ENCODE results near the gene EIF4G3.
"Not testable (repeated sequence)": the region's sequence is repeated elsewhere in the genome, so short reads cannot be mapped to it uniquely, and the experiment has no call there.

Gene EIF4G3

DNA sequence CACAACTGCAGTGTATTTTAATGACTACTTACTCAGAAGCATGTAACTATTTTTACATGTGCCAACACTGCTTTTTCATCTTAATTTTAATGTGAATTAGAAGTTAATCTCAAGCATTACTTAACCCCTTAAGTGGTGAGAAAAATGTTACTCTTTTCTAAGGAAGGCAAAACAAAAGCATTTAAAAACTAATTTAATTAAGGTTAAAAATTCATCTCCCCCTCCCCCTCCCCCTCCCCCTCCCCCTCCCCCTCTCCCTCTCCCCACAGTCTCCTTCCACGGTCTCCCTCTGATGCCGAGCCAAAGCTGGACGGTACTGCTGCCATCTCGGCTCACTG lies 362.2 kb downstream of the EIF4G3 start:
- DNase-seq (ENCODE audit: low spot score): no peak

- DNase-seq (ENCODE audit: low spot score): no peak
These were observed 364.8 kb downstream of the EIF4G3 start for GRCh38 chr1:20811916-20812315.

DNA sequence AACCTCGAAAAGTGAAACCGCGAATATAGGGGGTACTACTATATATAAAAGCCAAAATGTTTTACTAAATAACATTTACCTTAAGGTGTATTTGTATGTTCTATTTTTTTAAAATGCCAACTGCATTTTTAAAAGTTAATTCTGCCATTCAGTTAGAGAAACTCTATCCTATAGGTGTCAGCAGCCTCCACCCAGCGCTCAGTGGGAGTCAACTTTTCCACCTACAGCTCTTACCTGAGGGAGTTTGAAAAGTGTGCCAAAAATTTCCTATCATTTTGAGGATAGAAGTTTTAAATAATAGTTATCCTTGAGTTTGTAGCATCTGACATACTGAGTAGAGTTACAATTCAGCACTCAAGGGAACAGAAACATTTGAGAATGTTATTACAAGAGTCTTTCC lies 383.5 kb downstream of the EIF4G3 start:
- no peak for DNase-seq (ENCODE audit: low spot score)

DNA sequence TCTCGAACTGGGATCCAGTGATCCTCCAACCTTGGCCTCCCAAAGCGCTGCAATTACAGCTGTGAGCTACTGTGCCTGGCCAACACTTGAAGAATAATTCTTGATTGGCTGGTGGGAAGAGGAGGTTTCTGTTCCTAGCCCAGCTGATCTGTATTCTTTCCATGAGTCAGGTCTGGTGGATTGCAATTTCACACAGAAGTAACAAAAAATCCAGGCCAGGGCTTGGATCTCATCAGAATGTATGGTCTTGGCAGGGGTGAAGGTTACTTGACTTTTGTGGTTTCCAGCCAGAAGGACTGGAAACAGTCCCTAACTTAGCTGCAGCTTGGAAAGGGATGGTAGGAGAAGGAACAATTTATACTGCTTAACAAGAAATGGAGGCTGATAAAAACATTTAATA lies 384.5 kb downstream of the EIF4G3 start:
- no peak for DNase-seq (ENCODE audit: low spot score)

GRCh38 chr1:20790785-20791184 lies 385.9 kb downstream of the EIF4G3 start:
- no peak for DNase-seq (ENCODE audit: low spot score)

GRCh38 chr1:20789598-20789997 lies 387.1 kb downstream of the EIF4G3 start:
- not testable (repeated sequence) for DNase-seq (ENCODE audit: low spot score)

DNA sequence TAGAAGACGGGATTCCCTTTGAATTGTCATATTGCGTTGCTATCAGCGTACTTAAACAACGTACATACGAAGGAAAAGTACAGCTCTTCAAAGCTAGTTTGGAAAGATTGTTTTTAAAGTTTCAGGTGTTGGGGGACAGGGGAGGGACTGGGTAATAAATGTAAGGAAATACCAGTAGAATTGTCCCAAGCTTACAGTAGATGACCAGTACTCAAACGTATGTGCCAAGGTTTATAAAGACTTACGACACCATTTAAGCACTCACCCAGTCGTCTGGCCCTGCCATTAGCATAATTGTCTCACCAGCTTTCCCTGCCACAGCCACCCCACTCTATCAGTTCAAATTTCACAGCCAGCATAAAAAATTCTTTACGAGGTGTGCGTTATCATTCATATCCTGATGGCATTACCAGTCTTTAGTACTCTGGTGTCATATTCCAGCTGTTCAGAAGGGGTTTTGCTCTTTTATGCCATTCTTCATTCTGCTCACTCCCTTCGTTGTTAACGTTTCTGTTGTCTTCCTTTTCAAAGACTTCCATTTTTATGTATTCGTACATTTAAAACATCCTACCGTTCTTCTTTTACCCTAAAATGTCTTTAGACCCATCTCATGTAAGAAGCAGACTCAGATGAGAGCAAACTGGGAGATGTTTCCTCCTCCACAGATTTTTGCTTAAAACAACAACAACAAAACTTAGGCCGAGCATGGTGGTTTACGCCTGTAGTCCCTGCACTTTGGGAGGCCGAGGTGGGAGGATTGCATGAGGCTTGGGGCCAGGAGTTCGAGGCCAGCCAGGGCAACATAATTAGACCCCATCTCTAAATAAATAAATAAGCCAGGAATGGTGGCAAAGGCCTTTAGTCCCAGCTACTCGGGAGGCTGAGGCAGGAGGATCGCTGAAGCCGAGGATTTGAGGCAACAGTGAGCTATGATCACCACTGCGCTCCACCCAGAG lies 388.6 kb downstream of the EIF4G3 start:
- DNase-seq (ENCODE audit: low spot score): no peak

DNA sequence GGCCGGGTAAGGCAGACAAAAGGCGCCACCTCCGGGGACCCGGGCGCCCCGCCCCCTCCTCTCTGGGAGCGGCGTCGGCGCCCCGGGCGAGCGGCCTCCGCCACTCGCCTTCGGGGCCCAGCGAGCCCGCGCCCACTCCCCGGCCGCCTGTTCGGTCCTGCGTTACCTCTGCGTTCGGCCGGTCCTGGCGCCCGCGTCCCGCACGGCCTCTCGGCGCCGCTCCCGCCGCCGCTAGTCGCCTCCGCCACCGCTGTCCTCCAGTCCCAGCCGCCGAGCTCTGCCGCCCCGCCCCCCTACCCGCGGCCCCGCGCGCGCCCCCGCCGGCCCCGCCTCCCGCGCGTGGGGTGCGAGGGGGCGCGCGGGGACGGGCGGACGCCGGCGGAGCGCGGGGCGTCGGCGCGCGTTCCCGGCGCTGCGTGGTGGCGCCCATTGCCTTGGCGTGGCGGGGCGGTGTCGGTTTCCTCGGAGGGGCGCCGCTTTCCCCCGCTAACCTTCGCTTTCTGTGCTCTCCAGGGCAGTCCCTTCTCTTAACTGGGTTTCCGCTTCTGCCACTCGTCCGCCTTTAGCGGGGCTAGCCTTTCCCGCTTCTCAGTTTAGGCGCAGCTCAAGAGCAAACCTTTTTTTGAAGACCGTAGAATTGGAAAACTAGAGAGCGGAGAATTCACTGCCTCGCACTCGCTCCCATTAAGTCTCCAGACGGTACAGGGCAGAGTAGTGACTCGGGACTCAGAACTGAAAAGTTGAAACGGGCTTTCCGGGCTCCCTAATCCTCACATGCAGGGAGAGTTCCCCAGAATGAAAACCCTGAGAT lies 389.5 kb downstream of the EIF4G3 start, which contains the start of gene HP1BP3:
Gene HP1BP3 (minus strand): TSS at position 279 of the 811 bp plus-strand sequence. CDS start 6,867 bp downstream, outside the sequence.
- DNase-seq (ENCODE audit: low spot score): peak; percentile 78

DNA sequence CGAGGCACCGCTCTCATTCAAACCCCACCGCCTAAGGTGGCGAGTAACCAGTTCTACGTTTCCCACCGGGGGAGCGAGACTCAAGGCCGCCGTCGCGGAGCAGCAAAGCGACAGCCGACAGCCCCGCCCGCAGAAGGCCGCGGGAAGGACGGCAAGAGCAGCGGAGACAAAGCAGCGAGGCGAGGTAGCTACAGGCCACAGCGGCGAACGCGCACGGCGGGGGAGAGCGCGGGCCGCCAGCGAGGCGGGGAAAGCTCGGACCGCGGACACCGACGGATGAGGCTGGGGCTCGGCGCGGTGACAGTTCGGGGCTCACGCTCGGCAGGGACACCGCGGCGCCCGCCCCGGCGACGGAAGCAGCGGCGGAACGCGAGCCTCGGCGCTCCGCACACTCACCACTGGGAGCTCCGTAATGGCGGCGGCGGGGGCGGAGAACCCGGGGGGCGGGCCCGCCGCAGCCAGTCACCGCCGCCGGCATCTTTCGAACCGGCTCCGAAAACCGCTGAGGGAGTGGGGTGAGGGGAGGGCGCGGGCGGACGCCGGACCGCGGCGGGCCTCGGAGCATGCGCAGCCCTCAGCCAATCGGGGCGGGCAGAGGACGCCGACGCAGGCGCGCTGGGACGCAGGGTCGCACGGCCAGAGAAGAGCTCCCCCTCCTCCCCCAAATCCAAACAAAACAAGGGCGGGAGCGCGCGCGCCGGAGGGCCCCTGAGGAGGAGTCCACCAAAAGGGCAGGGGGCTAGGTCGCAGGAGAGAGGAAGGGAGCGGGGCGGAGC lies 390.3 kb downstream of the EIF4G3 start:
- peak; percentile 96 for DNase-seq (ENCODE audit: low spot score)

DNA sequence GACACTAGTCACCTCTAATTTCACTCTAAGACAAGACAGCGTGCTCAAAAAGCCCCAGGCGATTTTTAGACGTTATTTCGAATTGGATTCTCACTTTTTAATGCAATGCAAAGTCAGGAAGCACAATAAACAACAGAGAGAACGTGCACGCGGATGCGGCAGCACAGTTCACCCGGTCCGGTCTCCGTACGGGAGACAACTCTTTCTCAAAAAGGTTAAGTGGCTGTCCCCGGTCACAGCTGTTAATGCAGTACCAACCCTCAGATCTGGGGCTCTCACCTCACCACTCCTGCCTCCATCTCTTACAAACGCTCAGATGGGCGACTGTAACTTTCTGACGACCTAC lies 390.8 kb downstream of the EIF4G3 start:
- no peak for DNase-seq (ENCODE audit: low spot score)

GRCh38 chr1:20775700-20776099 lies 401.0 kb downstream of the EIF4G3 start:
- DNase-seq (ENCODE audit: low spot score): no peak

DNA sequence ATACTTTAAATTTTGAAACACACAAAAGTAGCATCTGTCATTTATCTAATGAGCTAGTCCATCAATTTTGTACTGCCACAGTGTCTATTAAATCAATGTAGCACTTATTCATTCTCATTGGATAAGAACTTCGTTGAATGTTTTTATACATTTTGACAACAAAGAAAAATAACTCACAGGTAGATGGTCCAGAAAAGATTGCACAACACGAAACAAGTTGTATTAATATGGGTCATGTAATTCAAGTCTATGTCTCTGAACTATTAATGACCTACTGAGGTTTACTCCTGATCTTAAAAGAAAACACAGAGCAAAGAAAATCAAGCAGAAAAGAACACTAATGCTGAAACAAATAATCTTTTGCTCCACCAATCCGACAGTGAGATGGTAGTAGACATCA lies 404.9 kb downstream of the EIF4G3 start:
- DNase-seq (ENCODE audit: low spot score): no peak

GRCh38 chr1:20770314-20771087 lies 406.2 kb downstream of the EIF4G3 start:
- DNase-seq (ENCODE audit: low spot score): no peak

DNA sequence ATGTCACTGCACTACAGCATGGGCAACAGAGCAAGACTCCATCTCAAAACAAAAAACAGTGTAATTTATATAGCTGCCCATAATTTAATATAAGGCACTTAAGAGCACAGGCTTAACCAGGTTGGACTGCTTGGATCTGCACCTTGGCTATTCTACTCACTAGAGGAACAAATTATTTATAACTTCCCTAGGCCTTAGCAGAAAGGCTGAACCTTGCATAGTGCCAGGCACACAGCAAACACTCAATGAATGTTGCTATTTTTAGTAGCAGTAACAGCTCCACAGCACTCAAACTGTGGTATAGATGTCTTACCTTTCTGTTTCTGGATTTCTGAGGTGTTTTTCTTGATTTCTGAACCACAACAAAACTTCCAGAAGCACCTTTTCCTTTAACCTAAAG lies 409.4 kb downstream of the EIF4G3 start:
- no peak for DNase-seq (ENCODE audit: low spot score)

GRCh38 chr1:20763417-20763816 lies 413.3 kb downstream of the EIF4G3 start:
- no peak for DNase-seq (ENCODE audit: low spot score)

DNA sequence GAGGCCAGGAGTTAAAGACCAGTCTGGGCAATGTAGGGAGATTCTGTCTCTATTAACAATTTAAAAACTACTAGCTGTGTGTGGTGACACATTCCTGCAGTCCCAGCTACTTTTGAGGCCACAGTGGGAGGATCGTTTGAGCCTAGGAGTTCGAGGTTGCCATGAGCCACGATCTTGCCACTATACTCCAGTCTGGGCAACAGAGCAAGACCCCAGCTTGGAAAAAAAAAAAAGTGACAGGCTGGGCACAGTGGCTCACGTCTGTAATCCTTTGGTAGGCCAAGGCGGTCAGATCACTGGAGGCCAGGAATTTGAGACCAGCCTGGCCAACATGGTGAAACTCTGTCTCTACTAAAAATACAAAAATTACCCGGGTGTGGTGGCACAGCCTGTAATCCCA lies 416.4 kb downstream of the EIF4G3 start:
- DNase-seq (ENCODE audit: low spot score): no peak
